SHP77 (cell line): Measurements from ENCODE around the gene ILDR2.

ENCODE experiments used
- DNase-seq, 2 experiments: peaks; one replicate each; lab custom pipeline; 2025; lab: John Stamatoyannopoulos, UW

ILDR2 gene

DNA sequence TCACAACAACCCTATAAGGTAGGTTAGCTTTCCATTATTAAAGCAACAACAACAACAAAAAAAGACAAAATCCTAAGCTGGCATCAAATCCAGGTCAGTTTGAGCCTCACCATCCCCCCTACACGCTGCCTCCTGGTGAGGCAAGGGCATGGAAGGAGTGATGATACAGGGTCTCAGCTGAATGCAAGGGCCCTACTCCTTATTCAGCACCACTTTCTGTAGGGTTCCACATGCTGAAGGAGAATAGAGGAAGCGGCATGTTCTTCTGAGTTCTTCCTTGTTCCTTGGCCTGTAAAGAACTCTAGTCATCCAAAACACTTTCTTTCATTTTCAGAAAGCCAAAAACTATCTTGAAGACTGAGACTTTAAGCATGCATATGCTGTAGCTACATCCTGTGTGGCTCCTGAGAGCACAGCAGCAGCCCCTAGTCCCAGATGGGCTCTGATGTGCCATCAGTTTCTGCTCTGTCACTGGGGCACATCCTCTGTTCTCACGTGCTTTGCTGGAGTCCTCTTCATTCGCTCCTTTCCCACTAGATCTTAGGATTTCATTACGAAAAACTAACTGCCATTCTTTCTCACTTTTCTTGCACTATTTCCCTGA lies 6.2 kb downstream of the ILDR2 start:
- DNase-seq, result no peak

DNA sequence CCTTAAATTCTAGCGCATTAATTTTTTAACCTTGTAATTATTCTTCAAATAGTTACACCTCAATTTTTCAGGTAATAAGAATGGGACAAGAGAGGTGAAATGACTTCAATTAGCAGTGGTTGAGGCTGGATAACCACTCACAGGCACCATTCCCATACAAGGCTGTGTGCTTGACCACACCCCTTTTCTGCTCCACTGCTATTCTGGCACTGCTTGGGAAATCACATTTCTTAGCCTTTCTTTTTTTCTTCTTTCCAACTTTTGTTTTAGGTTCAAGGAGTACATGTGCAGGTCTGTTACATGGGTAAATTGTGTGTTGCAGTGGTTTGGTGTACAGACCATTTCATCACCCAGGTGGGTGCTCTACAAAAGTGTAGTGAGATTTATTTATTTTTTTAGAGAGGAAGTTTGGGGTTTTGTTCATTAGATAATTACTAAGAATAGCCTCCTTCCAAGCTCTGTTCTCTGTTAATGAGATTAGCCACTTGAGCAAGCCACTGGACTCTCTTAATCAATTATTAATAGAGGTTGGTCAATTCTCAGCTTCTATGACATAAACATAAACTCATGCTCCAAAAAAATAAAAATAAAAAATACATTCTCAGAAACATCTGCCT lies 14.4 kb downstream of the ILDR2 start:
- DNase-seq, result no peak

DNA sequence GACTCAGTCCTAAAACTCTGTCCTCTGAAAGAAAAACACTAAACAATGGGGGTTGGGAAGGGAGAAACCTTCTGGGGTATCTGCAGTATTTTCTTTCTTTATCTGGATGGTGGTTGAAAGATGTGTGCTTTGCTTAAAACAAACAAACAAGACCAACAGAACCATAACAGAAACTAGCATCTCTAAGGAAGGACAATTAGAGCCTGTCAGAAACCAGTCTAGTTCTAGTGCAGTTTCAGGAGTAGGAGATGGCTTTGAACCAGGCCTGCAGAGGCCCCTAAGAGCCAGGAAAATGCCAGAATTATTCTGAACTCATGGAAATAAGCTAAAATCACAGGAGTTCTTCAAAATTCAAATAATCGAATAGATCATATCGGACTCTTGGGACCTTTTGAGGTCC lies 18.5 kb downstream of the ILDR2 start:
- no peak for DNase-seq

DNA sequence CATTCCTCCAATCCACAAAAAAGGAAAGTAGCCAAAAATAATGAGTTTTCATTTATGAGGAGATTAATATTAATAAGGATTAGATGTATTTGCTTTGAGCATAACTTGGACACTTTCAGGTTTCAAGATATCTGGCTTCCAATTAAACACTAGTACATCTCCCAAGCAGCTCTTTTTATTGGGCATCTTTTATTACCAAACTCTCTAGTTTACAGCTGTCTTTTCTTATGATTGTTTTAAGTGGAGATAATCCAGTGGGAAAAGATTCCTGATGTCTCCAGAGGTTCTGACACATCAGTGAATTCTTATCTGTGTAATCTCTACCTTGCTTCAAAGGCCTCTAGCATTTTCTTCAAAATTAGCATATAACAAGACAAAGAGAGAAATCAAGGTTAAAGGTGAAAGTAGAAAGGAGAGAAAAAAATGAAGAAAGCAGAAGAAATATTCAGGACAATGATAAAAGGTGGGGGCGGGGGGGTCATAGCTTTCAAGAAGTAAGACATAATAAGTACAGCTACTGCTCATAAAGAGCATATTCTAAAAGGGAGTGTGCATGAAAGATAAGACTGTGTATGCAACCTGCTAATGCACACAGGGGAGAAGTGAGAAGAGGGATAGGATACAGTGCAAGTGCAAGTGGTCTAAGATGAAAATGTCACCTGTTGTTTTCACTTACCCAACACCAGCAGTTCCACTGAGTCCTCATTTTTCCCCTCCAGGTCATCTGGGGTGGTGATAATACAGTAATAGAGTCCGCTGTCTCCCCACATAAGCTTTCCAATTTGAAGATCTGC lies 19.1 kb downstream of the ILDR2 start:
- no peak for DNase-seq

DNA sequence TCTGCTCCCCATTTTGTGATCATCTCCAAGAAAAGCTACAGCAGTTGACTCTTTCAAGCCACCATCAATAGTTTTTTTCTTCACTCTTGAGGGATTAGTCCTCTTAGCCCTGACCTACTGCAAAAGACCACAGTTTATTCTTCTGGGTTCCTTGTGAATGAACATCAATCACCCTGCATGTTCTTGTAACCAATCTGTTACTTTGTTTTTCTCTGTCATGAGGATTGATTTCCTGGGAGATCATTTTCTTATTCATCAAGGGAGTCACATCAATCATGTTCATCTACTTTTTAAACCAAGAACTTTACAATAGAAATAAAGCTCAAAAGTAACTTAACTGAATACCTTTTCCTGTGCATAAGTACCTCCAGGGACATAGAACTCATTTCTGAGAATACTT lies 21.8 kb downstream of the ILDR2 start:
- no peak for DNase-seq

DNA sequence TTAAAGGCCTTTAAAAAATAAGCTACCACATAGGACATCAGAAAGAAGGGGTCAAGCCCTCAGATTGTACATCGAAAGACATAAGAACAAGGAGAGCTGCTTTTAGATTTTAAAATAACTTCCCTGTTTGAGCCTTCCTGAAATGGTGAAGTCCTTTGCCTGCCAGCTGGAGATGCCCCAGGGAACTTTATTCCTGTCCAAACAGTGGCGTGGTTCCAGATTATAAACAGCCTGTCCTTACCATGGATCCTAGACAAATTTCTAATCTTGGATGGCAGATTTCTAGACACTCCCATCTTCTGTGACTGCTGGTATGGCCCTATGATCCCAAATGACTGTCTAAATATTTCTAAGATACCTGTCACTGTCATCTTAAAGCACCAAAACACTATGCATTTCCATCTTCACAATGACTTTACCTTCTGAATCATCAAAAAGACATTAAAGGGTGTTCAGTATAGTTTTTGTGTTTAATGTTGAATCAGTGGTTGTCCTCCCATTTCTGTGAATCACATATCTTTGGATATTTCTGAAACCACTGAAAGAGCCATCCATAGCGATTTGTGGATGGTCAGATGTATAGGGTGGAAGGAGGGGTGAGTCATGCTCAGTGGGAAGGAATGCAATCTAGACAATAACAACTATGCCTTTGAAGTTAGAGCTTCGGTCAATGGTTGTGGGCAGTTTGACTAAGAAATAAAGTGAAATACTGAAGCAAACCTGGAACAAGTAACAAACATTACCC lies 23.2 kb downstream of the ILDR2 start:
- DNase-seq, result no peak

DNA sequence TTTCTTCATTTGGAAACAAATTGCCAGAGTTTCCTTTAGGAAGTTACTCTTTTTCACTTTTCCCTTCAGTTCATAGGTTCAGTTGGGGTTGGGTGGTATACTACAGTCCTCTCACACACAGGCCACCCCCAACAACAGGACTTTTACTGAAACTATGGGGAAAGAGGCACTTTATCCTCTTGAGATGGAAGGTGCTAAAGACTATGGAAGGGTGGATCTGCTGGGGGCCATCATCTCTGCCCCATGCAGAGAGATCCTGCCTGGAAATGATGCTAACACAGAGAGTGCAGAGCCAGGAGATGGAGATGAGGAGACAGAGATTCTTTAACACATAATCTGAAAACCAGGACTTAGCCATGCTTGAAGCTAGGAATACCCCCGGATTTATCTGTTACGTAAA lies 24.3 kb downstream of the ILDR2 start:
- DNase-seq, result no peak

DNA sequence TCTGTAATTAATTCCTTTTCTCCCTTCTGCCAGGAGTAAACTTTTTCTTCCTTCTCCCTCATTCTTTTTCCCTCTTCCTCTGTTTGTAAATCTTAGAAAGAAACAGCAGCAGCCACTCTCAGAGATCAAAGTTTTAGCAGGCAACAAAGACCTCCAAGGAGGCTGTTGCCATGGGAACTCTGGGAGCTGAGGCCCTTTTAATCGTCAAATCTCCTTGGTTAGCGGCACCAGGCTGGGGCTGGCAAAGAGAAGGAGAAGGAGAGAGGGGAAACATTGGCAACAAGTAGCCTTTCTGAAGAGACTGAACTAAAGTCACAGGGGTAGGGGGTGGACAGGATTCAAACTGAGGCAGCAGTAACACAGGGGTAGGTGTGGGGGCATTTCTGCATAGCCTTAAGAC lies 25.2 kb downstream of the ILDR2 start:
- DNase-seq, result no peak

DNA sequence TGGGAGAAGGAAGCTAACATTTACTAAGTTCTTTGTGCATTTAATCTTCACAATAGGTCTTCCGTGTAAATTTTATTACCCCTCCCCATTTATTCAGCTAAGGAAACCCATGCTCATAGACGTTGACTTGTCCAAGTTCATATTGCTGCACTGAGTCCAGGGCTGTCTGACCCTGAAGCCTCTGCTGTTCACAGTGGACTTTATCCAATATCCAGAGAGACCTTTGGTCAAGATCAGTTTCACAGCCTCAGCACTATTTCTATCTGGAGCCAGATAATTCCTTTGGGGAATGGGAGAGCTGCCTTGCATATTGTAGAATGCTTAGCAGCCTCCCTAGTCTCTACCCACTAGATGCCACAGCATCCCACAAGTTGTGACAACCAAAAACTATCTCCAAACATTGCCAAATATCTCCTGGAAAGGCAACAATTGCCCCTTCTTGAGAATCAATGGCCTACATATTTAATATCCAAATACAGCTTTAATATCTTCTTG lies 26.4 kb downstream of the ILDR2 start:
- DNase-seq, result no peak

DNA sequence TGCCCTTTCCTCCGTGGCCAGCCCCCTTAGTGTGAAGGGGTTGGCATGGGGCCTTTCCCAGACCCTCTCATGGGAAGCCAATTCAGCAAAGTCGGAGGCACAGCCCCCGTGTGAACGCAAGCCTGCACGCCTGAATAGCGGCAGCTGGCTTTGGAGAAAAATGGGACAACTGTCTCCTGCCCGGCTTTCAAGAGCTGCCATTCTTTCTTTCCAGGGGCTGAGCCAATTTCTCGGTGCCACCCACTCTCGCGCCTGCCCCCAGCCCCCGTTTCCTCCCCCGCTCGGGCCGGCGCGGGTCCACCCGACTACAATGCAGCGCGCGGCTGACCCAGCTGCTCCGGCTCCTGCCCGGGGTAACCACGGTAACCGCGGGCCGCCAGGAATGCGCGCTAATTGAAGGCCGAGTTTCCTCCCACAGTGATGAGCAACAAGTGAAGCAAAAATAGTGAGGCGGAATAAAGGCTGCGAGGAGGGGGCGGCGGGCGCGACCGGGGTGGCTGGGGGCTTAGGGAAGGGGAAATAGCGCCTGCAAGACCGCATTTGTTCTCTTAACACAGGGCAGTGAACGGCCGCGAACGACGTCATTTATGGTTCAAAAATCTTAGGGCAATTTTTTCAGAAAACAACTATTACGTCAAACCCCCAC lies 27.8 kb downstream of the ILDR2 start:
- no peak for DNase-seq

DNA sequence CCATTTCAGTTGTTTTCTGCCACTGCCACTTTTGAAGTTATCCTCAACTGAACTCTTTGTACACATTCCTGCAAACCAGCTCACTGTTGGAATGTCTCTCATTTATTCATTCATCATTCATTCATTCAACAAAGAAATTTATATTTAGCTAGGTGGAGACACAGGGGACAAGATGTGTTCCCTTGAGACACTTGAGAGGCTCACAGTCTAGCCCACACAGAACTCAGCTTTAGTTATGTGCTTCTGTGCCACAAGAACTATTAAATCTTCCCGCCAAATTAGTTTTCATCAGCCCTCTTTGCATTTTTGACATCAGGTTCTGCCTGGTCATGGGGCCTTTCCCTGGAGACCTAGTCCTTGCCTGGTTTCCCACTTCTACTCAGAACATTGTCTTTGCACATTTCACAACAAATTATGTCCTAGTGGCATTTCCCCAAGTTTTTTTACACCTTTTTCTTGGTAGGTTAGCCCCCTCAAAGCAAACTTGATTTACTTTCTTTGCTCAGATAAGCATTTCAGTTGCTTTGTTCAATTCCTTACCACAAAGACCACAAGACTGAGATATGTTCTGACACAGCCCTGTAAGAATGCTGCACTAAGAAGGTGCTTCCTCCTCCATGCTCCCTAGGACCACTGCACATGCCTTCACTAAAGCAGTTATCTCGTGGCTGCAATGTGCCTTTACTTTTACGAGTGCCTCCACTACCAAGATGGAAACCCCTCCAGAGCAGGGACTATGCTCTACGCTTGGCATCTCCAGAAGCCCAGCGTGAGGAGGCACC lies 31.0 kb downstream of the ILDR2 start:
- no peak for DNase-seq

DNA sequence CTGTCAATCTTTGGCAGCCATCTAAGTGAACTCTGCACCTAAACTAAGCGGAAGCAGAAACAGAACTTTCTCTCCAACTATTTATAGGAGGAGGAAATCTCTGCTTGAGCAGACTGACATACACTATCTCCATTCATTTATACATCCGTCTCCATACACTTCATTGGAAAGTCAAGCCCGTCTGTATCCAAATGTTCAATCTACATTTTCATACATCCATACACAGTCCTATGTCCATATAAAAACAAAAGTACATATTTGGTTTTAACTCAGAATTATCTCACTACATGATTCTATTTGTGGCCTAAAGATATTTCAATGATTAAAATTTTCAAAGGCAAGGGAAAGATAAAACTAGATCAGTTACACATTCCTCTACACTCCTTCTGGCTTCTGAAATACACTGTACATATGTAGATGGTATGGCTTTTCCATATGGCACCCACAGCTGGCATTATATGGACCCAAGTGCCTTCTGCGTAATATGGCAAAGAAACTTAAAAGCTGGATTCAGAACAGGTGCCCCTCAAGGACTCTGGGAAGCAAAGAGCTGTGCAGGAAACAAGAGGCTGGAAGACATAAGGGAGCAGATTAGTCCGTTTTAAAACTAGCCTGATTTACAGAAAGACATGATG lies 35.5 kb downstream of the ILDR2 start:
- DNase-seq, result no peak

DNA sequence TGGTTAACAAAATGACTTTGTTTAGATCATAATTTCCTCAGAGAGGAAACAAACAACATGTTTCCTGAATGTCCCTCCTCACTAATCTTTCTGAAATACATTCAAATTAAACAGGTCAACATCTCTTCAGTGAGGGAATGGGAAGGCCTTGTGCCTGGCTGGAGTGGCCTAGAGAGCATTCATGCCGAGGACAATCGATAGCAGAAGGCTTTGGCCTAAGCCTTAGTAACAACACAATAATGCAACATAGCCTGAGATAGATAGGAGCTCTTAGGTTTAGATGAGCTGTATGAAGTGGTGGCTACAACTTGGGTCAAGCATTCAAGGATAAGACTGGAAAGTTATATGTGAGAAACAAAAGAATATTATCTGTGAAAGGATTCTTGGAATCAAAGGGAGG lies 37.4 kb downstream of the ILDR2 start:
- DNase-seq, result no peak

DNA sequence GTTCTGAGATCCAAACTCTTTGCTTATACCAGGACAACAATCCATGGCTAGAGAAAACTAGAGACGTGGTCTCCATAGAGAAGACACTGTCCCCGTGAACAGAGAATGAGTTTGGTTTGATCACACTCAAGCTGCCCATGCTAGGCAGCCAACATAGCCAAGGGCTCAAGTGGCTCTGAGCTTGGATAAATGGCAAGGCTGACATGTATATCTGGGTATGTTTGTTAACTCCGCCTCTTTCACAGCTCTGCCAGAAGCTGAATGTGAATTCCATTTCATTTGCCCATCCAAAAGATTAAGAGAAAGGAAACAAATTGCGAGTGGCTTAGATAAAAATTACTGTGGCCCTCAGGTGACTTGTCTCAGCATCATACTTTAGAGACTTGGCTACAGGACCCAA lies 38.0 kb downstream of the ILDR2 start:
- DNase-seq, result no peak

DNA sequence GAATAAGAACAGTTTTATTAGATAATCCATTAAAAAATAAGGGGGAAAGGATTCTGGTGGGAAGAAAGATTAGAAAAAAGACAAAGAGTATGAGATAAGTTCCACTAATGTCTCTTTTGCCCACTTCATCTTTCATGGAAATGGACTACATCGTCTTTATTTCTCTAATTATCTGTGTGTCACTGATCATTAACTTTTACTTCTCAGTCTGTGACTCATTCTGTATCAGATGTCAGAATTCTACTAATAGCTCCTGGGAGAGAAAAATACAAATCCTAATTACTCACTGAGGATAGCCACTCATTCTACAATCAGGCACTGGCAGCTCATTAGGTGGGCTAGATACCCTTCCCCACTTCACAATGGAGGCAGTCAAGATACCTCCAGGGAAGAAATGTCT lies 41.7 kb downstream of the ILDR2 start:
- DNase-seq, result no peak

DNA sequence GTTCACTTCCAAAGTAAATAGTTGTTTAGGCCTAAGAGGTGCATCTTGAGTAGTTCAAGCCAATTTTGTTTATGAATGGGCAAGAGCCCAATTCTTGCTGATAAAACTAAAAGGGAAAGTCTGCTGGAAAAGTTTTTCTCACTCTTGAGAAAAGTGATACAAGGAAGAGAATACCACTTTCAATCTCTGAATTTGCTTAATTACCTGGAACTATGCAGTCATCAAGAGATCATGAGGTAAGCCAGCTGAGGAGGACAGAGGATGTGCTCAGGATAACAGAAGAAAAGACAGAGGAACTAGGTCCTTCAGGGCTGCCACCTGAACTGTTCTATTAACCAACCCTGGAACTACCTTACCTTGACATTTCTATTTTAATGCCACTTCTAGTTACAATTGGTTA lies 42.2 kb downstream of the ILDR2 start:
- no peak for DNase-seq

DNA sequence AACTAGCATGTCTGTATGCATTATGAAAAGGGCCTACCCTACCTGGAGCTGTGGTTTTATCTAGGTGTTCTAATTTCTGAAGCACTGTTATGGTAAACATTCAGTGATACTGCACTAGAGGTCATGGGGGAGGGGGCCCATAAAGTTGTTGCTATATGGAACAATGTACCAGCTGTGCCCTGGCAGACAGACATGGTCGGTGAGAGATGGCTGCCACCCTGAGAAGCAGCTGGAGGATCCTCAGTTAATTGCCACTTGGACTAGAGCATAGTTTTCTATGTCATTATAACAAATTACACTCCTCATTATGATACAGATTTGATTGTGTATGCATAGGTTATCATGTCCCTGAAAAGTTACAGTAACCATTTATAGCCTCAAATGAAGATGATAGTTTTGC lies 45.4 kb downstream of the ILDR2 start:
- no peak for DNase-seq

DNA sequence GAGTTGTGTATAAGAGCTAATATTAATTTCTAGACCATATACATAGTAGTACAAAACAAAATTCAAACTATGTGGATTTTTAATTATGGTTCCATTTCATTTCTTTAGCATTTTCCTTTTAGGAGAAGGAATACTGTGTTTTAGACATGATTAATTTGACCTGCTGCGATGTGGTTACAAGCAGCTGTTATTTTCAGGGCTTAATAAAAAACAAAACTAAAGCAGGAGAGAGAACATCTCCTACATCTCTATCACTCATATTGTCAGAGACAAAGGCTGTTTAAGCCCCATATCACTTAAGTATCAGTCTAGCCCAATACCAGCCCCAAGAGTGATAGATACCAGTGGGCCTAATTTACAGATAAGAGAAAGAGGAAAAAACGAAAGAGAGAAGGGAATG lies 47.6 kb downstream of the ILDR2 start:
- DNase-seq, result no peak

DNA sequence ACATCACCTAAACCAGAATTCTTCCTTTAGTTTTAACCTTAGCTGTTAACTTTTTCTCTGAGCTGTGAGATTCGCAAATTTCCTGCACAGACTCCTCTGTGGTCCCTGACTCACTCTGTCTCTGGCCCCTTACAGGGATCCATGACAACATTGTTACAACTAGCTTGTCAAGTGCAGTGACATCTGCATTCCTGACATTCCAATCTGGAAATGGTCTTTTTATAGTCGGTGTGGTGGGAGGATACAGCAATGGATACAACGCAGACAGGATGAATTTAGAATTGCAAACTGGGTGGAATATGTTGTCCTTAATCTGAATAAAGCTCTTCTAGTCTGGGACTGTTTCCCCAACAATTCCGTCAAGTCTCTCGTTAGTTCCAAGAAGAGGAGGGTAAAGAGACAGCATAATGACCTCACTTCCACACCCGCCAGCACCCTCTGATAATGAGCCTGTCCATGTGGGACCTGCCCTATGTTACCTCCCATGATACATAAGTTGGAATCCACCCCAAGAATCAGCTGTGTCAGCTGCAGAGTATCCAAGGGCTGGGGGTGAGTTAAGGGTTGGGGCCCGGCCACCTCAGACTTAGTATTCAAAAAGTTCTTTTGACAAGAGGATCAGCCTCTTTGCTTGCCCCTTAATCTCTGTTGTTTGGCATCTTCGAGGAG lies 49.4 kb downstream of the ILDR2 start:
- no peak for DNase-seq

DNA sequence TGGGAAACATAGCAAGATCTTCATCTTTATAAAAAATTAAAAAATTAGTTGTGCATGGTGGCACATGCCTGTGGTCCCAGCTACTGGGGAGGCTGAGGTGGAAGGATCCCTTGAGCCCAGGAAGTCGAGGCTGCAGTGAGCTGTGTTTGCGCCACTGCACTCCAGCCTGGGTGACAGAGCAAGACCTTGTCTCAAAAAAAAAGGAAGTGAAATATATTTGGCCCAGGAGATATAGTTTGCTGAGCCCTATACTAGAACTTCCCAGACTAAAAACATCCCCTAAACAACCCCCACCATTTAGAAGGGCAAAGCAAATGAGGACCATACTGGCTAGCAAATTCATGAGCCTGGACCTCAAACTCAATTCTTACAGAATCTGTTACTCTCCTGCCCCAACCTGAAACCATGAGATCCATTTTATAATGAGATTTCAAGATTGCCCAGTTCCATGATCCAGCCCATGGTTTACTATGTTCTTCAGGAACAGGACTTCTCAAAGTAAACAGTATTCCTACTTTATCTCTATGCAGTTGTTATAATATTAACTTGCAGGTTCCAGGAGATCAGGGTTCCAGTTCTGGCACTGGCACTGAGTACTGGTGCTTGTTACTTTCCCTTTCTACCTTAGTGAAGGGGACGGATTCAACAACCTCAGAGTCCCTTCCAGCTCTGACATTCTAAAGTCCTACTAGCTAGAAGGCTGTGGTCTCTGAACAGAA lies 50.4 kb downstream of the ILDR2 start:
- DNase-seq, result no peak
